CD1c-positive myeloid dendritic cell (primary cell): ENCODE data around the gene METTL1.

Source experiments
- DNase-seq: peaks from one replicate; pipeline ENCODE4 v3.0.0-alpha.2; 2016; ENCODE audit errors: extremely low spot score

METTL1 gene

GRCh38 chr12:57737467-57738460, 34.1 kb downstream of the METTL1 start:
- DNase-seq: no peak

DNA sequence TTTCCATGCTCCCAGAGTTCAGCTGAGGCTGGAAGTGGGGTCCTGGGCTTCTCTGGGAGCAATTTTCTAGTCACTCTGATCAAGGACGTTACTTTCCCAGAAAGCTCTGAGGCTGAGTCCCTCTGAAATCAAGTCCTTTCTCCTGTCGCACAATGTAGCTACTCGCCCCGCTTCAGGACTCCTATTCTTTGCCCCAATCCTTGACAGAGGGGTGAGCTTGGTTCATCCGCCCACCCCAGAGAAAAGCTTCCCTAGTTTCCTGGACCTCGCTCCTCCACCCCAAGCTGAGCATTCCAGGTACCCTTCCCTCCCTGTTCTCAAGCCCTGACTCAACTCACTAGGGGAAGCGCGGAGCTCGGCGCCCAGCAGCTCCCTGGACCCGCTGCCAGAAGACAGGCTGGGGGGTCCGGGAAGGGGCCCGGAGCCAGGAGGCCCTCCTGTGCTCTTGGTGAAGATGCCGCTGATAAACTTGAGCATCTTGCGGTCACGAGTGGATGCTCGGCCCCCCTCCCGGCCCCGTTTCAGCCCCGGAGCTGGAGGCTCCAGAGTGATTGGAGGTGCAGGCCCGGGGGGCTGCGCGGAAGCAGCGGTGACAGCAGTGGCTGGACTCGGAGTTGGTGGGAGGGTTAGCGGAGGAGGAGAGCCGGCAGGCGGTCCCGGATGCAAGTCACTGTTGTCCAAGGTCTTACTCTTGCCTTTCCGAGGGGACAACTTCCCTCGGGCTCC, 35.0 kb downstream of the METTL1 start:
- DNase-seq: no peak

- DNase-seq: no peak
Measured at GRCh38 chr12:57735952-57736740, 35.8 kb downstream of the METTL1 start.

GRCh38 chr12:57735198-57735855, 36.6 kb downstream of the METTL1 start:
- no peak for DNase-seq

GRCh38 chr12:57734591-57734990, 37.3 kb downstream of the METTL1 start:
- no peak for DNase-seq

- no peak for DNase-seq
Measured at GRCh38 chr12:57733928-57734327, 38.0 kb downstream of the METTL1 start.

DNA sequence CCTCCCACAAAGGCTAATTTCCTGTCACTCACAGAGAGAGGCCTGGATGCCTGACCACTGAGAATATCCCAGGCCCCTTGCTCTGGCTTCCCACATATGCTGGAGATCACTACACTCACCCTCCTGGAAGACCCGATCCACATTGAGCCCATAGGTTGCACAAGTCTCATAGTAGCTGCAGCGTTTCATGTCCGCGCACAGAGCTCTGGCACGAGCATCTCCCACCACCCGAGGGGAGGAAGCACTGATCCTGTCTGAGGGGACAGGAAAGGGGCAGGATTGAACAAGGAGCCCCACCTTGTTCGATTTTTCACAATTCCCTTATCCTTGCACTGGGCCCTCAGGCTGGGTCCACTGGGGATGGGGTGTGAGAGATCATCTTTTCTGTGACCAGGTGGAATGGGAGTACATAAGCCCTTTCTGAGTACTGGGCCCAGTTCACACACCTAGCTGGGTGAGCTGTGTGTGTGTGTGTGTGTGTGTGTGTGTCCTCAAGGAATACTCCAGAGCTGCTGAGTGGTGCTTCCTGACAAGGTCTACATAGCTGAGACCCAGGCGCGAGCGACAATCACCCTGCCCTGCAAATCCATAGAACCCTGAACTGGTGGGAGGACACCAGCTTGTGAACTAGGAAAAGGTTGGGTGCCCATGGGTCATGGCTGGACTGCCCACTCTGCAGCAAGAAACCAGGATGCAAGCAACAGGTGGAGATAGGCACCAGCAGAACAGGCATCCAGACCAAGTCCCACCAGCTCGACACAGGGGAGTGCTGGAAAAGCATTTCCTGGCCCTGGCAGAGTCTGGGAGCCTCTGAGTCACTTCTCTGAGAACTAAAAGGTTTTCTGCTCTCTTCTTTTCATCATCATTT, 38.9 kb downstream of the METTL1 start:
- DNase-seq: no peak

GRCh38 chr12:57732270-57732669, 39.6 kb downstream of the METTL1 start:
- DNase-seq: no peak

DNA sequence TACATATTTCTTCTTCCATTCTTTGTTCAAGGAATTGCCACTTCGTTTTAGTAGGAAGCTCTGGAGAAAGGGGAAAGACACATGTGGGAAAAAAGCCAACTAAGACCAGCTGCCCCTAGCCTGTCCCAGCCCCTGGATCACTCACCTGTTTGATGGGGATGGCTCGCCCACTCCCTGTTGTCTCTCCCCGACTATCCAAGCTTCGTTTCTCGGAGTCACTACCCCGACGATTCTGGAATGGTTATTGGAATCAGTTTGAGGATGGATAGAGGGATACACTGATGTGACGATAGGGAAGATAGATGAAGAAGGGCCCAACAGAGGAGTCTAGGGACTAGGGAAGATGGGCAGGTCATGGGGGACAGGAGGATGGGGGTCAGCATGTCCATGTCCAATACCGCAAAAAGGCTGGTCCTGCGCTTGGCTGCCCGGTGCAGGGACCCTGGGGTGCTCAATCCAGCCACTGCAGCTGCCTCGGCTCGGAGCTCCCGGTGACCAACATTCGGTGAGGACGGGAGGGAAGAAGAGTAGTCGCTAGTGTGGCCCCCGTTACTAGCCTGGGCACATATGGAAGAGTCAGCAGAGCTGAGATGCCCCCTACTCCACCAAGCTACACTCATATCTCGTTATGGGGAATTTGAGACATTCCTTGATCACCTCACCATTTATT, 40.4 kb downstream of the METTL1 start:
- DNase-seq: no peak

DNA sequence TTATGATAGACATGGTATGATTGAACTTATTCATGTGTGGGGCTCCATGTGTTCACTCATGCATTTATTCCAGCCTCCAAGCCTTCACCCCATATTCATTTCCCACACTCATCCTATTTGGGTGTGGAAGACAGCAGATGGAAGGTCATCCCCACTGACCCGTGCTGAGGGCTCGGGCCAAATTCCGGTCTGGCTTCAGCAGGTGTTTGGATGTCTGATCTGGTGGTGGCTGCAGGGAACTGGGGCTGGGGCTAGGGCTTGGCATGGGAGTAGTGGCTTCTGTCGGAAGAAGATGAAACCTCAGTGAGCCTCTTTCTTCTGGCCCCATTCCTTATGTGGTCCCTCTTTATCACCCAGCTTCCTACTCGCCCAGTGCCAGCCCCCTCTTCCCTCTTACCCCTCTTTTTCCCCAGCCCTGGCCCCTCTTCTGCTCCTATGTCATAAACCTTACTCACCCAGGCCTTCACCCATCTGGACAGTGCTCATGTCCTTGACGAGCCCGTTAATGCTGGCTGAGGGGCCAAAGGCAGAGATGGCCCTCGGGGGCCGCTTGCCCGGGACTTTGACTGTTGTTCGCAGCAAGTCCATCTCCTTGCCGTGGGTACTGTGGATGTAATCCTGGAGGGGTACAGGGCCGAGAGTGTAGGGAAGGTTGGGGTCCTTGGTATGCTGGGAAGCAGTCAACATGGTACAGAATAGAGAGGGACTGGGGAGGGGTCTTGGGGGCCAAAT, 41.4 kb downstream of the METTL1 start:
- DNase-seq: no peak

DNA sequence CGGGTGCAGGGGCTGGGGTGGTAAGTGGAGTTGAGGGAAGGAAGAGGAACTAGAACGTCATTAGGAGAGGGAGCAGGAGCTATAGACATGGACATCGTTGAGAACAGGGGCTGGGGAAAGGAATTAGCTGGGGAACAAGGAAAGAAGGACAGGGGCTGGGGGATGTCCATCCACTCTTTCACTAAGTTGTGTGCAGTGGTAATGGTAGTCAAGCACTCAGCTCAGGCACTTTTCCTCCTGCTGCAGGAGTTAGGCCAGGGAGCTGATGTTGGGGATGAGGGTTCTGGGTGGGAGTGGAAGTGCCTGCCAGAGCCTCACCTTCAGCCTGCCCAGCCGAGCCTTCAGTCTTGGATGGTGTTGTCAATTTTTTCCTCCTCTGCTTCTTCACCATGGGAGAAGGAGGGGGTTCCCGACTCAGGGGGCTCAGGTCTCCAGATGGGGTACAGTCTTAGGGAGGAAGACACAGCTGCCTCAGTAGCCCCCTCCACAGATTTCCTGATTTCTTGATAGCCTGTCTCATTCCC, 42.5 kb downstream of the METTL1 start:
- DNase-seq: no peak

GRCh38 chr12:57727758-57728395, 44.0 kb downstream of the METTL1 start:
- DNase-seq: no peak

GRCh38 chr12:57726884-57727757, 44.8 kb downstream of the METTL1 start:
- no peak for DNase-seq

- no peak for DNase-seq
Measured at GRCh38 chr12:57726151-57726883, 45.6 kb downstream of the METTL1 start.

- no peak for DNase-seq
Measured at GRCh38 chr12:57725851-57726150, 46.1 kb downstream of the METTL1 start.

GRCh38 chr12:57724936-57725740, 46.8 kb downstream of the METTL1 start:
- no peak for DNase-seq
